Measurements from ENCODE around the gene CCDC92B. TPM values are rescaled to one million over a fixed set of nuclear protein-coding genes. Genes with fewer than 3 reads are reported as not detected.
"Not testable (repeated sequence)": the region's sequence is repeated elsewhere in the genome, so short reads cannot be mapped to it uniquely, and the experiment has no call there.

Gene CCDC92B
- total RNA-seq, 1 donor from 2014 or later: 0.48 TPM

GRCh38 chr17:2703606-2704005, 45.8 kb downstream of the CCDC92B start:
- no peak for DNase-seq (ENCODE audit: low spot score)

- no peak for DNase-seq (ENCODE audit: low spot score)
These were observed 46.3 kb downstream of the CCDC92B start for GRCh38 chr17:2703181-2703580.

GRCh38 chr17:2701996-2702741, 47.3 kb downstream of the CCDC92B start:
- no peak for DNase-seq (ENCODE audit: low spot score)

- no peak for DNase-seq (ENCODE audit: low spot score)
These were observed 48.1 kb downstream of the CCDC92B start for GRCh38 chr17:2701161-2701995.

GRCh38 chr17:2700491-2701141, 48.8 kb downstream of the CCDC92B start:
- no peak for DNase-seq (ENCODE audit: low spot score)

- DNase-seq (ENCODE audit: low spot score): no peak
These were observed 49.4 kb downstream of the CCDC92B start for GRCh38 chr17:2700030-2700490.

- not testable (repeated sequence) for DNase-seq (ENCODE audit: low spot score)
These were observed 50.1 kb downstream of the CCDC92B start for GRCh38 chr17:2699216-2699805.

- no peak for DNase-seq (ENCODE audit: low spot score)
These were observed 51.8 kb downstream of the CCDC92B start for GRCh38 chr17:2697611-2698162.

GRCh38 chr17:2695961-2696760, 53.3 kb downstream of the CCDC92B start:
- no peak for DNase-seq (ENCODE audit: low spot score)

- no peak for DNase-seq (ENCODE audit: low spot score)
These were observed 54.0 kb downstream of the CCDC92B start for GRCh38 chr17:2695243-2695960.

- DNase-seq (ENCODE audit: low spot score): no peak
These were observed 54.8 kb downstream of the CCDC92B start for GRCh38 chr17:2694381-2695242.

- DNase-seq (ENCODE audit: low spot score): no peak
These were observed 55.7 kb downstream of the CCDC92B start for GRCh38 chr17:2693561-2694380.

- no peak for DNase-seq (ENCODE audit: low spot score)
These were observed 56.7 kb downstream of the CCDC92B start for GRCh38 chr17:2692781-2693135.

- no peak for DNase-seq (ENCODE audit: low spot score)
These were observed 57.3 kb downstream of the CCDC92B start for GRCh38 chr17:2691965-2692780.

- DNase-seq (ENCODE audit: low spot score): no peak
These were observed 58.2 kb downstream of the CCDC92B start for GRCh38 chr17:2691069-2691871.

Data from umbilical cord (tissue), 2 donors.